Transverse colon (tissue), 4 donors: ENCODE results near the gene INHBC. TPM values are rescaled to one million over a fixed set of nuclear protein-coding genes. Genes with fewer than 3 reads are reported as not detected.

ENCODE experiments used
- DNase-seq: peaks from one replicate; pipeline ENCODE4 v3.0.0-alpha.2; 2019
- H3K27ac ChIP-seq, 4 donors: fragments of 200-600 bp; sonication (generic); 2 replicates each; pipeline ENCODE4 v1.5.1; 2016 to 2018; ENCODE audit warnings: inconsistent platforms in 4 of 4
- H3K27me3 ChIP-seq: fragments of 200-600 bp; sonication (generic); 2 replicates; pipeline ENCODE4 v1.5.1; 2017; ENCODE audit warnings: inconsistent platforms
- H3K36me3 ChIP-seq, 4 donors: fragments of 200-600 bp; sonication (generic); 2 replicates each; pipeline ENCODE4 v1.5.1; 2017 to 2019; ENCODE audit warnings: inconsistent platforms in 4 of 4
- H3K4me1 ChIP-seq, 4 donors: fragments of 200-600 bp; sonication (generic); 2 replicates each; pipeline ENCODE4 v1.5.1; 2017 to 2020; ENCODE audit warnings: inconsistent platforms in 4 of 4
- H3K4me3 ChIP-seq, 4 donors: fragments of 200-600 bp; sonication (generic); 1 replicate in 1 of 4; 2 replicates in 3 of 4; pipeline versions ENCODE4 v1.5.1 to v1.6.1; 2017 to 2019; ENCODE audit warnings: inconsistent platforms in 4 of 4
- H3K9me3 ChIP-seq, 2 donors: fragments of 200-600 bp; sonication (generic); 2 replicates each; pipeline ENCODE4 v1.5.1; 2017 to 2019; ENCODE audit warnings: inconsistent platforms in 2 of 2
- CTCF ChIP-seq, 5 experiments: fragments of 200-600 bp in 3 of 5; fragments of 450-650 bp in 2 of 5; sonication (generic) in 3 of 5; IDR thresholded peaks; 1 replicate in 2 of 5; 2 replicates in 3 of 5; pipeline ENCODE4 v1.5.1; 2016 to 2017; ENCODE audit warnings: antibody characterized with exemption in 5 of 5, inconsistent platforms in 3 of 5, mild to moderate bottlenecking in 2 of 5, moderate library complexity in 1 of 5
- EP300 ChIP-seq: sonication (generic); formaldehyde crosslinking; IDR thresholded peaks from one replicate; pipeline ENCODE4 v1.6.1; 2017; ENCODE audit warnings: antibody characterized with exemption, low read depth
- POLR2A ChIP-seq: fragments of 450-650 bp; IDR thresholded peaks from one replicate; pipeline ENCODE4 v1.6.1; 2016; ENCODE audit warnings: antibody characterized with exemption, mild to moderate bottlenecking, moderate library complexity
- POLR2AphosphoS5 ChIP-seq, 3 donors: sonication (generic); formaldehyde crosslinking; IDR thresholded peaks; one replicate each; pipeline ENCODE4 v1.6.1; 2016; ENCODE audit warnings: antibody characterized with exemption in 3 of 3
- WGBS, 2 donors: methylation state at CpG; one replicate each; pipeline ENCODE4 v1.1.5; 2018; ENCODE audit warnings: low coverage in 1 of 2; 5-methylcytosine and 5-hydroxymethylcytosine counted together
- in situ Hi-C, 4 donors: fragments of 200-750 bp; cut with MboI; loops; one replicate each; pipeline versions ENCODE4 v1.15.0 to v1.15.1; 2017; ENCODE audit warnings: low sequenced_read_pairs in 3 of 4, low pct_ligation_motif_present in 1 of 4, low pct_unique_long_range_greater_than_20kb in 1 of 4
- intact Hi-C: fragments of 100-400 bp; cut with DNase I; formaldehyde crosslinking; loops from one replicate; pipeline ENCODE4 v1.15.1; 2023; ENCODE audit warnings: low total_unique reads
- total RNA-seq, 4 donors: library from RNA; depleted of rRNA; stranded (reverse); fragments of >200 nt; gene quantifications; one replicate each; pipeline ENCODE4 v1.1.0, GENCODE V29; 2016

The INHBC gene
- total RNA-seq, 4 donors from 2014 or later, result not detected

- DNase-seq, result peak; percentile 95
- no peaks in the 10 kb centered on the region for H3K9me3 ChIP-seq
- 1% methylated on average over 24 of the region's 24 CpGs; no CpG with 5 or more reads in 1 of the 2 donors for WGBS, 2 donors
- peak overlapping the region; percentile 84 to 88 (median 88) for H3K27ac ChIP-seq
- intact Hi-C loops (no loop called here), in situ Hi-C loops (no loop called here)
- no peaks in the 10 kb centered on the region for H3K36me3 ChIP-seq
- peak overlapping the region; percentile 27 to 84 (median 46) for H3K4me3 ChIP-seq
- TF ChIP-seq CTCF (IDR thresholded peaks at IDR 0.05) (peak; percentile 95 to 100 (median 95)), EP300 (no peak), POLR2AphosphoS5 (IDR thresholded peaks at IDR 0.05) (peak in 1 of 3 donors; percentile 41), POLR2A (peak; percentile 41)
- H3K4me1 ChIP-seq, result peaks cover 19 to 46% (median 31%) of the 10 kb centered on the region in 4 donors
- H3K27me3 ChIP-seq, result peaks cover 15% of the 10 kb centered on the region
Measured at GRCh38 chr12:57459055-57459749, 24.6 kb downstream of the INHBC start.

GRCh38 chr12:57459750-57460467 lies 25.3 kb downstream of the INHBC start, which contains the start of gene GLI1:
Gene GLI1, plus strand, starts transcription at chr12:57459785. Its CDS starts 3,907 bp downstream, at chr12:57463692.
- no peak for DNase-seq
- peaks cover 20% of the 10 kb centered on the region for H3K27me3 ChIP-seq
- peaks cover 19 to 46% (median 31%) of the 10 kb centered on the region in 4 donors for H3K4me1 ChIP-seq
- no peaks in the 10 kb centered on the region for H3K36me3 ChIP-seq
- WGBS, 2 donors, result 0 to 4% methylated on average over 11 to 32 of the region's 36 CpGs
- peak within 1 kb of the TSS; percentile 27 to 84 (median 46) for H3K4me3 ChIP-seq
- in situ Hi-C loops (no loop called here), intact Hi-C loops (no loop called here)
- no peaks in the 10 kb centered on the region for H3K9me3 ChIP-seq
- TF ChIP-seq EP300 (no peak), CTCF (IDR thresholded peaks at IDR 0.05) (no peak), POLR2AphosphoS5 (IDR thresholded peaks at IDR 0.05) (no peak), POLR2A (no peak)
- peak within 1 kb of the TSS; percentile 84 to 88 (median 88) for H3K27ac ChIP-seq

GRCh38 chr12:57460468-57460784 lies 25.8 kb downstream of the INHBC start:
- Histone ChIP-seq H3K36me3 (no peaks in the 10 kb centered on the region), H3K9me3 (no peaks in the 10 kb centered on the region), H3K27me3 (peaks cover 23% of the 10 kb centered on the region), H3K4me1 (peaks cover 19 to 46% (median 31%) of the 10 kb centered on the region in 4 donors), H3K4me3 (peak overlapping the region in 3 of 4 donors; percentile 37 to 84 (median 56)), H3K27ac (peak overlapping the region; percentile 84 to 88 (median 88))
- WGBS, 2 donors, result 0 to 3% methylated on average over 3 to 6 of the region's 6 CpGs
- in situ Hi-C loops (no loop called here), intact Hi-C loops (no loop called here)
- TF ChIP-seq POLR2A, result no peak
- no peak for TF ChIP-seq POLR2AphosphoS5 (IDR thresholded peaks at IDR 0.05)
- no peak for DNase-seq

GRCh38 chr12:57460841-57461275 lies 26.3 kb downstream of the INHBC start:
- no peaks in the 10 kb centered on the region for H3K36me3 ChIP-seq
- H3K4me1 ChIP-seq, result peaks cover 19 to 42% (median 31%) of the 10 kb centered on the region in 4 donors
- intact Hi-C loops (no loop called here), in situ Hi-C loops (no loop called here)
- DNase-seq, result no peak
- no peak for TF ChIP-seq CTCF (IDR thresholded peaks at IDR 0.05)
- no peak for TF ChIP-seq POLR2A
- TF ChIP-seq POLR2AphosphoS5 (IDR thresholded peaks at IDR 0.05), result no peak
- TF ChIP-seq EP300, result no peak
- H3K4me3 ChIP-seq, result peak overlapping the region in 3 of 4 donors; percentile 26 to 84 (median 56)
- H3K9me3 ChIP-seq, result no peaks in the 10 kb centered on the region
- peak overlapping the region; percentile 84 to 88 (median 88) for H3K27ac ChIP-seq
- 4% methylated on average over 19 of the region's 19 CpGs; no CpG with 5 or more reads in 1 of the 2 donors for WGBS, 2 donors
- peaks cover 23% of the 10 kb centered on the region for H3K27me3 ChIP-seq
